ENCODE measurements around the gene ELP4. TPM values are rescaled to one million over a fixed set of nuclear protein-coding genes. Genes with fewer than 3 reads are reported as not detected.

ELP4 gene
- total and polyA plus RNA-seq, 8 donors = 15.5 to 26.0 (median 21.9) TPM

GRCh38 chr11:31652528-31652927 lies 143.0 kb downstream of the ELP4 start:
- Histone ChIP-seq H3K27ac (no peak overlapping the region), H3K27me3 (no peaks in the 10 kb centered on the region), H3K9me3 (no peaks in the 10 kb centered on the region), H3K4me1 (no peaks in the 10 kb centered on the region), H3K36me3 (no peaks in the 10 kb centered on the region), H3K4me3 (no peak overlapping the region)
- ATAC-seq = no peak
- no peak for DNase-seq
- TF ChIP-seq, protein P1, sequence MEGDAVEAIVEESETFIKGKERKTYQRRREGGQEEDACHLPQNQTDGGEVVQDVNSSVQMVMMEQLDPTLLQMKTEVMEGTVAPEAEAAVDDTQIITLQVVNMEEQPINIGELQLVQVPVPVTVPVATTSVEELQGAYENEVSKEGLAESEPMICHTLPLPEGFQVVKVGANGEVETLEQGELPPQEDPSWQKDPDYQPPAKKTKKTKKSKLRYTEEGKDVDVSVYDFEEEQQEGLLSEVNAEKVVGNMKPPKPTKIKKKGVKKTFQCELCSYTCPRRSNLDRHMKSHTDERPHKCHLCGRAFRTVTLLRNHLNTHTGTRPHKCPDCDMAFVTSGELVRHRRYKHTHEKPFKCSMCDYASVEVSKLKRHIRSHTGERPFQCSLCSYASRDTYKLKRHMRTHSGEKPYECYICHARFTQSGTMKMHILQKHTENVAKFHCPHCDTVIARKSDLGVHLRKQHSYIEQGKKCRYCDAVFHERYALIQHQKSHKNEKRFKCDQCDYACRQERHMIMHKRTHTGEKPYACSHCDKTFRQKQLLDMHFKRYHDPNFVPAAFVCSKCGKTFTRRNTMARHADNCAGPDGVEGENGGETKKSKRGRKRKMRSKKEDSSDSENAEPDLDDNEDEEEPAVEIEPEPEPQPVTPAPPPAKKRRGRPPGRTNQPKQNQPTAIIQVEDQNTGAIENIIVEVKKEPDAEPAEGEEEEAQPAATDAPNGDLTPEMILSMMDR (IDR thresholded peaks at IDR 0.05) = no peak
- intact Hi-C loops (cut with DNase I) = no loop called here

GRCh38 chr11:31655483-31655882 lies 145.9 kb downstream of the ELP4 start:
- ATAC-seq = no peak
- no peak for DNase-seq
- Histone ChIP-seq H3K27ac (no peak overlapping the region), H3K4me3 (no peak overlapping the region), H3K4me1 (no peaks in the 10 kb centered on the region), H3K36me3 (no peaks in the 10 kb centered on the region), H3K27me3 (no peaks in the 10 kb centered on the region), H3K9me3 (no peaks in the 10 kb centered on the region)
- intact Hi-C loops (cut with DNase I) = no loop called here
- TF ChIP-seq, protein P1 (IDR thresholded peaks at IDR 0.05) = no peak

DNA sequence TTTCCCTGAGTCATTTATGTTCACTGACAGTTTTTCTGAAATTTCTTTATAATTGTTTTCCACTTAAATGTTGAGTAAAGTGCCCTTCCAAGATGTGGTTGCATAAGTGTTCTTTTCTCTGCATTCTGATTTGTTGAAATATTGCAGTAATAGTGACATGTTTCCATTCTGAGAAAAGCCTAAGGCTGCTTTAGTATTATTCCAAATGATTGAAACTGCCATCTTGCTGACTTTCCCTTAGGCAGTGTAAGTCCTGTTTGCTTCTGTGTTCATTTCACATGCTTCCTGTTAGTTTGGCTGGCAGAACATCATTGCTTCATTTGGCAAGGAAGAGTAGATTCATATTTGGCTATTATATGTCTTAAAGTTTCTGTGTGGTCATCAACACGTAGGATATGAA lies 146.5 kb downstream of the ELP4 start:
- Histone ChIP-seq H3K4me3 (no peak overlapping the region), H3K9me3 (no peaks in the 10 kb centered on the region), H3K27me3 (no peaks in the 10 kb centered on the region), H3K27ac (no peak overlapping the region), H3K36me3 (no peaks in the 10 kb centered on the region), H3K4me1 (no peaks in the 10 kb centered on the region)
- intact Hi-C loops (cut with DNase I) = no loop called here
- DNase-seq = no peak
- no peak for ATAC-seq
- TF ChIP-seq, protein P1 (IDR thresholded peaks at IDR 0.05) = no peak

DNA sequence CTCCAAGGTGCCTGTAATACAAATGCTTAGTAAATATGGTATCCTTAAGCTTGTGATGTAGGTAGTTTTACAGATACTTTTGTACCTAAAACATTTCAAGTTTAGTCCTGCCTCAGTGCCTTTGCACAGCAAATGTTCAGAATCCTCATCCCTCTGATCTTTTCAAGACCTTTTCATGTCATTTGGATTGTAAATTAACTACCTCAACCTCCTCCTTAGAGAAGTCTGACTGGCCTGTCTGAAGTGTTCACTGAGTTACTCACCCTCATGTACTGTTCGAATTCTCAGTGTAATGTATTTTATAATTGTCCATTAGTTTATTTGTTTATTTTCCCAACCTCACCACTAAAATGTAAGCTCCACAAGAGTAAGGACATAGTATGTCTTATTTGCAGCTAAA lies 147.5 kb downstream of the ELP4 start:
- Histone ChIP-seq H3K9me3 (no peaks in the 10 kb centered on the region), H3K27ac (no peak overlapping the region), H3K36me3 (no peaks in the 10 kb centered on the region), H3K27me3 (no peaks in the 10 kb centered on the region), H3K4me3 (no peak overlapping the region), H3K4me1 (no peaks in the 10 kb centered on the region)
- DNase-seq (no peak), ATAC-seq (no peak)
- intact Hi-C loops (cut with DNase I) = no loop called here
- TF ChIP-seq, protein P1 (IDR thresholded peaks at IDR 0.05) = no peak

GRCh38 chr11:31664129-31664528 lies 154.6 kb downstream of the ELP4 start:
- no peak for DNase-seq
- Histone ChIP-seq H3K4me1 (no peaks in the 10 kb centered on the region), H3K9me3 (no peaks in the 10 kb centered on the region), H3K36me3 (no peaks in the 10 kb centered on the region), H3K27me3 (no peaks in the 10 kb centered on the region), H3K4me3 (no peak overlapping the region), H3K27ac (no peak overlapping the region)
- no peak for ATAC-seq
- TF ChIP-seq, protein P1 (IDR thresholded peaks at IDR 0.05) = no peak
- intact Hi-C loops (cut with DNase I) = no loop called here
